ENCODE results near the gene KCTD2. TPM values are rescaled to one million over a fixed set of nuclear protein-coding genes. Genes with fewer than 3 reads are reported as not detected.

KCTD2 gene
- total RNA-seq, 2 donors from 2014 or later, result 14.8 to 18.1 TPM

DNA sequence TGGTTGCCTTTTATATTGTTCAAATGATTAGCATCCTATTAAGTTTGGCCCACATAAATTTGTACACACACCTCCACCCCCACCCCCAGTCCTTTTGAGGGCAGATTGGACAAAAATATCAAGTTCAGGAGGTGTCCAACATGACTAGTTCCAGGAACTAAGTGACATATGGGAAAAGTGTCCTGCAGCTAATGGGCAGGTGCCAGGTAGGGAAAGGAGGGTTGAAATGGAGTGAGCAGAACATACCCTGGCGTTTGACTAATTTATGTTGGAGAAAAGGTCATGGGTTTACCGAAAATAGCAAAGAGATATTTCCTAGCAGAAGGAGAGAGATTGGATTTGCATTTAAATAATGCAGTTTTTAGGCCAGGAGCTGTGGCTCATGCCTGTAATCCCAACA lies 4.9 kb downstream of the KCTD2 start:
- Histone ChIP-seq H3K9me3 (no peaks in the 10 kb centered on the region), H3K9ac (ENCODE audit: low read depth in 2 of 2, low read length in 2 of 2) (no peak overlapping the region), H3K4me1 (no peaks in the 10 kb centered on the region), H3K4me3 (no peak overlapping the region), H3K27ac (no peak overlapping the region), H3K36me3 (no peaks in the 10 kb centered on the region), H3K27me3 (no peaks in the 10 kb centered on the region)
- intact Hi-C loops (cut with DNase I), result no loop called here
- TF ChIP-seq, protein P1, sequence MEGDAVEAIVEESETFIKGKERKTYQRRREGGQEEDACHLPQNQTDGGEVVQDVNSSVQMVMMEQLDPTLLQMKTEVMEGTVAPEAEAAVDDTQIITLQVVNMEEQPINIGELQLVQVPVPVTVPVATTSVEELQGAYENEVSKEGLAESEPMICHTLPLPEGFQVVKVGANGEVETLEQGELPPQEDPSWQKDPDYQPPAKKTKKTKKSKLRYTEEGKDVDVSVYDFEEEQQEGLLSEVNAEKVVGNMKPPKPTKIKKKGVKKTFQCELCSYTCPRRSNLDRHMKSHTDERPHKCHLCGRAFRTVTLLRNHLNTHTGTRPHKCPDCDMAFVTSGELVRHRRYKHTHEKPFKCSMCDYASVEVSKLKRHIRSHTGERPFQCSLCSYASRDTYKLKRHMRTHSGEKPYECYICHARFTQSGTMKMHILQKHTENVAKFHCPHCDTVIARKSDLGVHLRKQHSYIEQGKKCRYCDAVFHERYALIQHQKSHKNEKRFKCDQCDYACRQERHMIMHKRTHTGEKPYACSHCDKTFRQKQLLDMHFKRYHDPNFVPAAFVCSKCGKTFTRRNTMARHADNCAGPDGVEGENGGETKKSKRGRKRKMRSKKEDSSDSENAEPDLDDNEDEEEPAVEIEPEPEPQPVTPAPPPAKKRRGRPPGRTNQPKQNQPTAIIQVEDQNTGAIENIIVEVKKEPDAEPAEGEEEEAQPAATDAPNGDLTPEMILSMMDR (IDR thresholded peaks at IDR 0.05), result no peak
- no peak for DNase-seq

DNA sequence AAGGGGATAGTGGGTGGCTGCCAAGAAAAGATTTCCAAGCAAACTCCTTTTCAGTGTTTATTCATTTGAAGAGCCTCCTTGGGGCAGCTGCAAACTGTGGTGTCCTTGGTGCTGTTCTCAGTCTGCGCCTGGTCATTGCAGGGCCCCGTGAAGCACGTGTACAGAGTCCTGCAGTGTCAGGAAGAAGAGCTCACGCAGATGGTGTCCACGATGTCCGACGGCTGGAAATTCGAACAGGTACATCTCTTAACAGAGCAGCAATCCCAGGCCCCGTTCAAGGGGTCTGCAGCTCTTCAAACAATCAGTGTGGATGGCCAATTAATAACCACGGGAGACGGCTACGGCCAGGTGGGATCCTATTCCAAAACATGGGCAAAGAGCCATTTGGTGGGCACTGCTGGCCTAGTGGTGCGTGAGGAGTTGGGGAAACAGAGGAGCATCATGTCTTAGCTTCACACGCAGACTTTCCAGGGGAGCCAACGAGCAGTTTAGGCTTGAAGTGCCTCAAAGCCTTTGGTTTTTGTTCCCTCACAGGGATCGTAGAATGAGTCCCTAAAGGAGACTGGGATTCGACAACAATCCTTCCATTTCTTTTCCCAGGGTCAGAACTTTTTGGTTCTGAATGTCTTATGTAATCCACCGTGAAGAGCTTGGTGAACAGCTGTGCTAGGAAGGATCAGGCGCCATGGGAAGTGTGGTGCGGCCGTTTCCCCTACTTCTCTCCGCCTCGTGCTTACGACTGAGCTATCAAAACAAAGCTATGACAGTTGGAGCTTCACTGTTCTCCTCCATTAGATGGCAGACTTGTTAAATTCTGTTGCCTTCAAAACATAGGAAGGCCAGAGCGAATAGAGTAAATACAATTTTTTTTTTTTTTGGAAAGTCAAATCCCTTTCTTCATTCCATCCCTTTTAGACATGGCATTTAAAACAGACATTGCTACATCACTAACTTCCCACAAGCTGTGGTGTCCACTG lies 12.6 kb downstream of the KCTD2 start:
- no peak overlapping the region for H3K4me3 ChIP-seq
- TF ChIP-seq, protein P1 (IDR thresholded peaks at IDR 0.05), result no peak
- H3K9me3 ChIP-seq, result no peaks in the 10 kb centered on the region
- no peak for DNase-seq
- H3K9ac ChIP-seq (ENCODE audit: low read depth in 2 of 2, low read length in 2 of 2), result peak overlapping the region in 1 of 2 donors; percentile 36
- H3K27ac ChIP-seq, result peak overlapping the region; percentile 19
- H3K27me3 ChIP-seq, result no peaks in the 10 kb centered on the region
- no peaks in the 10 kb centered on the region for H3K4me1 ChIP-seq
- intact Hi-C loops (cut with DNase I), result loop anchor here (5.0 kb wide), 1 partner anchor 143 kb away; no protein-coding TSS in a partner anchor
- peaks cover 3% of the 10 kb centered on the region for H3K36me3 ChIP-seq

DNA sequence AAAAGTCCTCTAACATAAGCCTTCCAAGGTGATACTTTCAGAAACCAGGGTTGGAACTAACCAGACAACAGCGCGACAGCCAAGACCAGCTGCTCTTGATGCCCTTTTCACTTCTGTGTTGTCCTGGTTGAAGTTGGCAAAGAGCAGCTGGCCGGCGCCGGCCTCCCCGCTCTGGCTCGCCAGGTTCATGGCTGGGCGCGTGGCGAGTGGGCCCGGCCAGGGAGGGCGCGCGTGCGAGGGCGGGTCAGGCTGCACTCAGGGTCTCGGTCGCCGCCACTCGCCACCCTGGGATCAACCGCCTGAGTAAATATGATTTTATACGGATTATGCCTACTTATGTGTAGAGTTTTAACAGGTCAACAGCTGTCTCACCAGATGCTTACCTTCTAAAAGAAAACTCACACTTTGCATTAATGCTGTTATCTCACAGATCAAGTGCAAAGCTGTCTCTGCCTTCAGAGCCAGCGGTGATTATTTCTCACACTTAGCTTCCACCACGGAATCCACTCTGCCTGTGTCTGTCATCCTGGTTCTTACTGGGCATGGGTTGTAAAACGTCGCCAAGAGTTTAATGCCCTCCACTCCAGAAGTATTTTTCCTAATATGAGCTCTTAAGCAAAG lies 13.5 kb downstream of the KCTD2 start:
- no peaks in the 10 kb centered on the region for H3K9me3 ChIP-seq
- H3K27me3 ChIP-seq, result no peaks in the 10 kb centered on the region
- no peak overlapping the region for H3K9ac ChIP-seq (ENCODE audit: low read depth in 2 of 2, low read length in 2 of 2)
- peaks cover 3% of the 10 kb centered on the region for H3K36me3 ChIP-seq
- intact Hi-C loops (cut with DNase I), result no loop called here
- H3K4me3 ChIP-seq, result no peak overlapping the region
- no peaks in the 10 kb centered on the region for H3K4me1 ChIP-seq
- TF ChIP-seq, protein P1 (IDR thresholded peaks at IDR 0.05), result no peak
- no peak for DNase-seq
- H3K27ac ChIP-seq, result no peak overlapping the region

DNA sequence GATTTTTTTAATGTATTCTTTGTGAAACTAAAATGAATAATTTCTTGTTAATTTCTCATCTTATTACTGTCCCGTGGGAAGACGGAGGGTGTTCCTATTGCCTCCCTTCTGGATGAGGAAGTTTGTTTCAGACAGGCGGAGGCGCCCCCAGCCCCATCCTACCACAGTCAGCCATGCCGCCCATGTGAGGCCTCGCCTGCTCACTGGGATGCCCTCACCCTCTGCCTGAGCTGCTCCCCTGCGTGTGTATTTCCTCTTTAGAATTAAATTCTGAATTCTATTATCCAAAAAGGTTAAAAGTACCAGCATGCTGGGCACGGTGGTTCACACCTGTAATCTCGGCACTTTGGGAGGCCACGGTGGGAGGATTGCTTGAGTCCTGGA lies 14.0 kb downstream of the KCTD2 start:
- no peaks in the 10 kb centered on the region for H3K27me3 ChIP-seq
- no peak overlapping the region for H3K27ac ChIP-seq
- H3K4me1 ChIP-seq, result no peaks in the 10 kb centered on the region
- H3K36me3 ChIP-seq, result peaks cover 3% of the 10 kb centered on the region
- TF ChIP-seq, protein P1 (IDR thresholded peaks at IDR 0.05), result no peak
- intact Hi-C loops (cut with DNase I), result no loop called here
- H3K4me3 ChIP-seq, result no peak overlapping the region
- no peak for DNase-seq
- H3K9me3 ChIP-seq, result no peaks in the 10 kb centered on the region
- H3K9ac ChIP-seq (ENCODE audit: low read depth in 2 of 2, low read length in 2 of 2), result no peak overlapping the region

DNA sequence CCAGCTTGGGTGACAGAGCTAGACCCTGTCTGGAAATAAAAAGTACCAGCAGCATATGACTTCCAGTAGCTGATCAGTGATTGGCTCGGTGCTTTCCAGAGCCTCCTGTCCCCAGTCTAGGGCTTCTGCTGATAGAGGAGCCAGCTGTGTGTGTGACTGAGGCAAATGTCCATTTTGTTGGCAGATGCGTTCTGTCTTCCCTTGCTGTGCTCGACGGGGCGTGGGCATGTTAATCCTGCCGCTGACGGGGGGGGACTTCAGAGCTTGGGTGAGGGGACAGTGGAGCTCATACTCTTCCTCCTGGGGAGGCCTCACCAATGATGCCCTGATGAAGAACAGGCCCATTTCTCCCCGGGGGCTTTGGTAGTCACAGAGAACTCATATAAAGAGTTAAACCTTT lies 14.6 kb downstream of the KCTD2 start:
- intact Hi-C loops (cut with DNase I), result no loop called here
- H3K36me3 ChIP-seq, result peaks cover 3% of the 10 kb centered on the region
- H3K27ac ChIP-seq, result no peak overlapping the region
- no peaks in the 10 kb centered on the region for H3K9me3 ChIP-seq
- no peaks in the 10 kb centered on the region for H3K4me1 ChIP-seq
- no peaks in the 10 kb centered on the region for H3K27me3 ChIP-seq
- no peak overlapping the region for H3K9ac ChIP-seq (ENCODE audit: low read depth in 2 of 2, low read length in 2 of 2)
- TF ChIP-seq, protein P1 (IDR thresholded peaks at IDR 0.05), result no peak
- no peak for DNase-seq
- H3K4me3 ChIP-seq, result no peak overlapping the region

Data from colonic mucosa (tissue), 4 donors.